GM18870 (cell line): ENCODE measurements around the gene C2CD4D.
"Not testable (repeated sequence)": the region's sequence is repeated elsewhere in the genome, so short reads cannot be mapped to it uniquely, and the experiment has no call there.

ENCODE experiments used
- ATAC-seq: cut with Tn5 transposase; IDR thresholded peaks from one replicate; pipeline ENCODE4 v1.9.1; 2021; ENCODE audit warnings: moderate library complexity; ENCODE audit not compliant: unreplicated experiment

The C2CD4D gene

GRCh38 chr1:151858886-151859665, 19.5 kb upstream of the C2CD4D start:
- no peak for ATAC-seq

GRCh38 chr1:151858030-151858746, 18.6 kb upstream of the C2CD4D start:
- ATAC-seq = no peak

GRCh38 chr1:151855933-151856332, 16.3 kb upstream of the C2CD4D start:
- ATAC-seq = no peak

GRCh38 chr1:151855516-151855915, 15.9 kb upstream of the C2CD4D start:
- ATAC-seq = not testable (repeated sequence)

- no peak for ATAC-seq
These were observed 15.0 kb upstream of the C2CD4D start for GRCh38 chr1:151854658-151855057.

GRCh38 chr1:151853411-151853943, 13.9 kb upstream of the C2CD4D start, which contains the start of gene THEM5:
THEM5 (minus strand) TSS chr1:151853712; CDS start chr1:151853565, 147 bp downstream.
- ATAC-seq = no peak

- ATAC-seq = no peak
These were observed 13.1 kb upstream of the C2CD4D start for GRCh38 chr1:151852733-151853132.

GRCh38 chr1:151851886-151852285, 12.3 kb upstream of the C2CD4D start:
- ATAC-seq = no peak

GRCh38 chr1:151849871-151850270, 10.3 kb upstream of the C2CD4D start:
- ATAC-seq = no peak

- ATAC-seq = no peak
These were observed 9.5 kb upstream of the C2CD4D start for GRCh38 chr1:151849126-151849525.

- ATAC-seq = no peak
These were observed 8.4 kb upstream of the C2CD4D start for GRCh38 chr1:151847867-151848596.

- no peak for ATAC-seq
These were observed 7.1 kb upstream of the C2CD4D start for GRCh38 chr1:151846686-151847237.

- no peak for ATAC-seq
These were observed 6.5 kb upstream of the C2CD4D start for GRCh38 chr1:151846062-151846568.

GRCh38 chr1:151843398-151843797, 3.8 kb upstream of the C2CD4D start:
- ATAC-seq = no peak

GRCh38 chr1:151841141-151841540, 1.5 kb upstream of the C2CD4D start:
- no peak for ATAC-seq

GRCh38 chr1:151840421-151840820, 801 bp upstream of the C2CD4D start:
- ATAC-seq = no peak

GRCh38 chr1:151839082-151839412, 573 bp downstream of the C2CD4D start:
- ATAC-seq = no peak

- no peak for ATAC-seq
These were observed 1.2 kb downstream of the C2CD4D start for GRCh38 chr1:151838222-151839081.

- ATAC-seq = no peak
These were observed 1.8 kb downstream of the C2CD4D start for GRCh38 chr1:151837884-151838221.

GRCh38 chr1:151837197-151837596, 2.4 kb downstream of the C2CD4D start:
- no peak for ATAC-seq
